WTC11 (cell line): ENCODE measurements around the gene ADGRG3. TPM values are rescaled to one million over a fixed set of nuclear protein-coding genes. Genes with fewer than 3 reads are reported as not detected.

Experiments
- ATAC-seq: fragments of 200-7000 bp; cut with Tn5 transposase; 2 replicates; pipeline ENCODE4 v1.10.0; 2021; ENCODE audit warnings: mild to moderate bottlenecking, moderate library complexity
- CTCF ChIA-PET: fragments of 300-600 bp; sonication (Branson Sonifier 250); formaldehyde crosslinking; loops from one replicate; lab custom pipeline; 2021; ENCODE audit warnings: antibody characterized with exemption; lab: Charles Lee
- POLR2A ChIA-PET: fragments of 350-600 bp; sonication (Branson Sonifier 250); formaldehyde crosslinking; loops from one replicate; lab custom pipeline; 2021; ENCODE audit warnings: antibody characterized with exemption; lab: Charles Lee
- DNase-seq: peaks from one replicate; pipeline ENCODE4 v3.0.0; 2021; ENCODE audit warnings: low spot score
- H3K27ac Mint-ChIP-seq: 2 replicates; pipeline ENCODE4 v1.8.0; 2021; ENCODE audit warnings: mixed read lengths
- H3K27me3 Mint-ChIP-seq: 2 replicates; pipeline ENCODE4 v1.8.0; 2021; ENCODE audit warnings: low read depth, mild to moderate bottlenecking, moderate library complexity, mixed read lengths
- H3K36me3 Mint-ChIP-seq: 2 replicates; pipeline ENCODE4 v1.8.0; 2021; ENCODE audit warnings: mixed read lengths
- H3K4me1 Mint-ChIP-seq: 2 replicates; pipeline ENCODE4 v1.8.0; 2022; ENCODE audit warnings: mixed read lengths
- H3K4me3 Mint-ChIP-seq: 2 replicates; pipeline ENCODE4 v1.8.0; 2021; ENCODE audit warnings: mild to moderate bottlenecking, moderate library complexity, mixed read lengths
- H3K9me3 Mint-ChIP-seq: 2 replicates; pipeline ENCODE4 v1.8.0; 2021; ENCODE audit warnings: mixed read lengths
- ELF4 ChIP-seq: sonication (generic); formaldehyde crosslinking; IDR thresholded peaks from 2 replicates; pipeline ENCODE4 v1.8.1; 2022; ENCODE audit warnings: low read depth, mild to moderate bottlenecking, moderate library complexity, missing genetic modification reagents
- GTF2I ChIP-seq: fragments of 250-450 bp; sonication (Bioruptor Pico); conservative IDR thresholded peaks from 2 replicates; pipeline ENCODE4 v1.4.0; 2021; ENCODE audit warnings: mild to moderate bottlenecking
- HMGA2 ChIP-seq: fragments of 250-450 bp; sonication (Bioruptor Pico); IDR thresholded peaks from 2 replicates; pipeline ENCODE4 v1.4.0; 2021; ENCODE audit warnings: mild to moderate bottlenecking, moderate library complexity
- JUN ChIP-seq: sonication (generic); formaldehyde crosslinking; IDR thresholded peaks from 2 replicates; pipeline ENCODE4 v1.8.0; 2023; ENCODE audit warnings: mild to moderate bottlenecking, missing genetic modification reagents
- MXD4 ChIP-seq: fragments of 250-450 bp; sonication (Bioruptor Pico); IDR thresholded peaks from 2 replicates; pipeline ENCODE4 v1.8.0; 2021; ENCODE audit warnings: mild to moderate bottlenecking, moderate library complexity, borderline replicate concordance
- NFATC4 ChIP-seq: fragments of 250-450 bp; sonication (Bioruptor Pico); IDR thresholded peaks from 2 replicates; pipeline ENCODE4 v1.9.0; 2021; ENCODE audit warnings: mild to moderate bottlenecking
- NFYB ChIP-seq: sonication (generic); formaldehyde crosslinking; conservative IDR thresholded peaks from 2 replicates; pipeline ENCODE4 v1.8.0; 2022; ENCODE audit warnings: low read depth, missing genetic modification reagents
- RELA ChIP-seq: sonication (generic); formaldehyde crosslinking; IDR thresholded peaks from 2 replicates; pipeline ENCODE4 v1.8.1; 2022; ENCODE audit warnings: missing genetic modification reagents, mild to moderate bottlenecking, borderline replicate concordance
- TCF7 ChIP-seq: sonication (generic); formaldehyde crosslinking; IDR thresholded peaks from 2 replicates; pipeline ENCODE4 v1.8.0; 2022; ENCODE audit warnings: mild to moderate bottlenecking, low read depth, missing genetic modification reagents, moderate library complexity
- TEAD4 ChIP-seq: sonication (generic); formaldehyde crosslinking; IDR thresholded peaks from 2 replicates; pipeline ENCODE4 v1.8.0; 2022; ENCODE audit warnings: mild to moderate bottlenecking, missing genetic modification reagents
- ZNF138 ChIP-seq: sonication (generic); formaldehyde crosslinking; conservative IDR thresholded peaks from 2 replicates; pipeline ENCODE4 v1.8.1; 2022; ENCODE audit warnings: mild to moderate bottlenecking, moderate library complexity, missing genetic modification reagents
- ZNF317 ChIP-seq: sonication (generic); formaldehyde crosslinking; IDR thresholded peaks from 2 replicates; pipeline ENCODE4 v1.8.1; 2023; ENCODE audit warnings: low read depth, mild to moderate bottlenecking, moderate library complexity, missing genetic modification reagents, borderline replicate concordance
- total RNA-seq: library from RNA; stranded (reverse); gene quantifications from 3 replicates; pipeline ENCODE4 v1.2.3, GENCODE V29; 2021
- TF ChIP-seq, protein P1 (sequence below): sonication (generic); formaldehyde crosslinking; IDR thresholded peaks from 2 replicates; pipeline ENCODE4 v1.8.1; 2023; ENCODE audit warnings: mild to moderate bottlenecking, missing genetic modification reagents
- TF ChIP-seq, protein P2 (sequence below): sonication (generic); formaldehyde crosslinking; IDR thresholded peaks from 2 replicates; pipeline ENCODE4 v1.8.0; 2023; ENCODE audit warnings: missing genetic modification reagents
- TF ChIP-seq, protein P3 (sequence below): sonication (generic); formaldehyde crosslinking; IDR thresholded peaks from 2 replicates; pipeline ENCODE4 v1.8.1; 2022; ENCODE audit warnings: low read depth, mild to moderate bottlenecking, moderate library complexity, missing genetic modification reagents, borderline replicate concordance
- TF ChIP-seq, protein P4 (sequence below): sonication (generic); formaldehyde crosslinking; conservative IDR thresholded peaks from 2 replicates; pipeline ENCODE4 v1.8.1; 2022; ENCODE audit warnings: mild to moderate bottlenecking, missing genetic modification reagents
- TF ChIP-seq, protein P5 (sequence below): sonication (generic); formaldehyde crosslinking; IDR thresholded peaks from 2 replicates; pipeline ENCODE4 v1.8.0; 2022; ENCODE audit warnings: missing genetic modification reagents

The ADGRG3 gene
- total RNA-seq, 1 experiment from 2014 or later = 0.44 TPM

DNA sequence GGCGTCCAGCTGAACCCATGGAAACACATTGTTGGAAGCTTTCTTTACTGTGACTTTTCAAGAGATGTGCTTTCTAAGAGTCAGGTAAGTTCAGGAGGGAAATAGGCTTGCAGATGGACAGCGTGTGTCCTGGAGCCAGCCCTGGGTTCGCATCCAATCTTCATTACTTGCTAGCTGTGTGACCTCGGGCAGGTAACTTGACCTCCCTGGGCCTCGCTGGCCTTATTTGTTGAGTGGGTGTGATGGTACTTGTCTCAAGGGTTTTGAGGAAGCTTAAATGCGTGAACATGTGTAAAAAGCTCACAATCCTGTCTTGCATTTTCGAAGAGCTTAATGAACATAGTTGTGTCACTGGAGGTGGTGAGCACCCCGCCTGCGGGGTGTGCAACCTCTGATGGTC is 27.9 kb upstream of the ADGRG3 start (continued):
- TF ChIP-seq TCF7 (CRISPR knock-in tag) = no peak
- TF ChIP-seq, protein P1, sequence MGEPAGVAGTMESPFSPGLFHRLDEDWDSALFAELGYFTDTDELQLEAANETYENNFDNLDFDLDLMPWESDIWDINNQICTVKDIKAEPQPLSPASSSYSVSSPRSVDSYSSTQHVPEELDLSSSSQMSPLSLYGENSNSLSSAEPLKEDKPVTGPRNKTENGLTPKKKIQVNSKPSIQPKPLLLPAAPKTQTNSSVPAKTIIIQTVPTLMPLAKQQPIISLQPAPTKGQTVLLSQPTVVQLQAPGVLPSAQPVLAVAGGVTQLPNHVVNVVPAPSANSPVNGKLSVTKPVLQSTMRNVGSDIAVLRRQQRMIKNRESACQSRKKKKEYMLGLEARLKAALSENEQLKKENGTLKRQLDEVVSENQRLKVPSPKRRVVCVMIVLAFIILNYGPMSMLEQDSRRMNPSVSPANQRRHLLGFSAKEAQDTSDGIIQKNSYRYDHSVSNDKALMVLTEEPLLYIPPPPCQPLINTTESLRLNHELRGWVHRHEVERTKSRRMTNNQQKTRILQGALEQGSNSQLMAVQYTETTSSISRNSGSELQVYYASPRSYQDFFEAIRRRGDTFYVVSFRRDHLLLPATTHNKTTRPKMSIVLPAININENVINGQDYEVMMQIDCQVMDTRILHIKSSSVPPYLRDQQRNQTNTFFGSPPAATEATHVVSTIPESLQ (CRISPR knock-in tag) = no peak
- TF ChIP-seq, all 79 proteins: peak for 0

DNA sequence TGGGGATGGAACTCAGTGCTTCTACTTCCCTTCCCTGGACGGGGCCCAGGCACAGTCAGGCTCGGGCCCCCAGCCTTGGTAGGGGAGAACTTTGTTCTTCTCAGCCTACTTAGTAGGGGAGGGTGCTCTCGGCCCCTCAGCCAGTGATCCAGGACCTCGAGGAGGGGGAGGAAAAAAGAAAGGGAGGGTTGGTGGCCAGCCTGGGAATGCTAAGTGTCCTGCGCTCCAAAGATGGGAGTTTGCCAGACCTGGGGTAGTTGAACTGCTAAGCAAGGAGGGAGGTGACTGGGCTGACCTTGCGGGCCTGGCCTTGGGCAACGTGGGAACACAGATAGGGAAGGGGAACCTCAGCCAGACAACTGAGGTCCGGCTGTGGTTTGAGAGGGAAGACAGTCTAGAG is 27.5 kb upstream of the ADGRG3 start:
- H3K36me3 Mint-ChIP-seq = no peaks in the 10 kb centered on the region
- H3K27me3 Mint-ChIP-seq = peaks cover 7% of the 10 kb centered on the region; the same call in 1 of the 2 replicates
- no peak for ATAC-seq
- ChIA-PET POLR2A (no interaction called here), CTCF (interaction anchor here (1.0 to 2.0 kb wide), 3 partner anchors 40 to 392 kb away, joined by 3 to 7 read pairs (median 6); no protein-coding TSS in a partner anchor)
- no peak overlapping the region for H3K27ac Mint-ChIP-seq
- TF ChIP-seq ZNF138 (CRISPR knock-in tag) = no peak
- no peak overlapping the region for H3K4me3 Mint-ChIP-seq
- no peaks in the 10 kb centered on the region for H3K9me3 Mint-ChIP-seq
- no peaks in the 10 kb centered on the region for H3K4me1 Mint-ChIP-seq
- no peak for DNase-seq

DNA sequence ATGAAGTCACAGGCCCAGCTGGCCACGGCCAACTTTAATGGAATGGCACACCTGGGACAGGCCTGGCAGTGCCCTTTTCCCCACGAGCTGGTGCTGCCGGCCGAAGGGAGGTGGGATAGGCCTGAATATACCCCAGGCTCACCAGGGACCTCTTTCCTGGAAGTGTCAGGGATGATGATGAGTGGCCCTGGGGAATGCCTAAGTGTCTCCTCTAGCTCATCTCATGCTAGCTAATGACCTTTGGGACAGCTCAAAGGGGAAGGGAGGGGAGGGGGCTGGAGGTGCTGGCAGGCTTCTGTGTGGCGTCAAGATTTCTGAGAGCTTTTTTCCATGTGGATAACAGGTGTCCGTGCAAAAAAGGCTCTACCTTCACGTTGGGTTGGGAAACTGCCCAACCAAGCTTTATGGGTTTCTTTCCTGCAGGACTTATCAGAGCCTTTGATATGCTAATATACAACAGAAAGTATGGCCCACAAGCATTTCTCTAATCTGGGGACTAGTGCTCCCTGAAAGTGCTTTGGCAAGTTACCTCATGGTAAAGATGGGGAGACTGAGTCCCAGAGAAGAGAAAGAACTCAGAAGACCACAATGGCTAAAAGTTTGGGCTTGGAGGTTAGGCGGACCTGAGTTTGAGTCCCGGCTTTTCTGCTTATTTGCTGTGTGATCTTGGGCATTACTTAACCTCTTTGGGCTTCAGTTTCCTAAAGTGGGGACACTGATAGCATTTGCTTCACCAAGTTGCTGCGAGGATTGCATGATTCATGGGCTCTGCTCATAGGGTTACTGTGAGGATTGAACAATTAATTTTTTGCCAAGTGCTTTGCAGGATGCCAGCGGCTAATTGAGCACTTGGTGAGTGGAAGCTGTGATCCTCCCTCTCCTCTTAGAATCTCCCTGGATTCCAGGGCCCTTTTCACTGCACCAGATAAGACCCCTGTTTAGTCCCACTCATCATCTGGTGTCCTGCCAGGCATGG is 25.7 kb upstream of the ADGRG3 start:
- TF ChIP-seq RELA (CRISPR knock-in tag) (no peak), ZNF317 (CRISPR knock-in tag) (no peak), JUN (CRISPR knock-in tag) (no peak), TCF7 (CRISPR knock-in tag) (no peak), MXD4 (CRISPR knock-in tag) (no peak), GTF2I (CRISPR knock-in tag) (no peak), ELF4 (CRISPR knock-in tag) (no peak), NFATC4 (CRISPR knock-in tag) (no peak), TEAD4 (CRISPR knock-in tag) (no peak), HMGA2 (CRISPR knock-in tag) (no peak), ZNF138 (CRISPR knock-in tag) (no peak), NFYB (CRISPR knock-in tag) (no peak)
- TF ChIP-seq, protein P2, sequence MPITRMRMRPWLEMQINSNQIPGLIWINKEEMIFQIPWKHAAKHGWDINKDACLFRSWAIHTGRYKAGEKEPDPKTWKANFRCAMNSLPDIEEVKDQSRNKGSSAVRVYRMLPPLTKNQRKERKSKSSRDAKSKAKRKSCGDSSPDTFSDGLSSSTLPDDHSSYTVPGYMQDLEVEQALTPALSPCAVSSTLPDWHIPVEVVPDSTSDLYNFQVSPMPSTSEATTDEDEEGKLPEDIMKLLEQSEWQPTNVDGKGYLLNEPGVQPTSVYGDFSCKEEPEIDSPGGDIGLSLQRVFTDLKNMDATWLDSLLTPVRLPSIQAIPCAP (CRISPR knock-in tag) = no peak
- TF ChIP-seq, protein P3, sequence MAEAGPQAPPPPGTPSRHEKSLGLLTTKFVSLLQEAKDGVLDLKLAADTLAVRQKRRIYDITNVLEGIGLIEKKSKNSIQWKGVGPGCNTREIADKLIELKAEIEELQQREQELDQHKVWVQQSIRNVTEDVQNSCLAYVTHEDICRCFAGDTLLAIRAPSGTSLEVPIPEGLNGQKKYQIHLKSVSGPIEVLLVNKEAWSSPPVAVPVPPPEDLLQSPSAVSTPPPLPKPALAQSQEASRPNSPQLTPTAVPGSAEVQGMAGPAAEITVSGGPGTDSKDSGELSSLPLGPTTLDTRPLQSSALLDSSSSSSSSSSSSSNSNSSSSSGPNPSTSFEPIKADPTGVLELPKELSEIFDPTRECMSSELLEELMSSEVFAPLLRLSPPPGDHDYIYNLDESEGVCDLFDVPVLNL (CRISPR knock-in tag) = no peak
- TF ChIP-seq, protein P4, sequence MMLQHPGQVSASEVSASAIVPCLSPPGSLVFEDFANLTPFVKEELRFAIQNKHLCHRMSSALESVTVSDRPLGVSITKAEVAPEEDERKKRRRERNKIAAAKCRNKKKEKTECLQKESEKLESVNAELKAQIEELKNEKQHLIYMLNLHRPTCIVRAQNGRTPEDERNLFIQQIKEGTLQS (CRISPR knock-in tag) = no peak
- TF ChIP-seq, protein P5, sequence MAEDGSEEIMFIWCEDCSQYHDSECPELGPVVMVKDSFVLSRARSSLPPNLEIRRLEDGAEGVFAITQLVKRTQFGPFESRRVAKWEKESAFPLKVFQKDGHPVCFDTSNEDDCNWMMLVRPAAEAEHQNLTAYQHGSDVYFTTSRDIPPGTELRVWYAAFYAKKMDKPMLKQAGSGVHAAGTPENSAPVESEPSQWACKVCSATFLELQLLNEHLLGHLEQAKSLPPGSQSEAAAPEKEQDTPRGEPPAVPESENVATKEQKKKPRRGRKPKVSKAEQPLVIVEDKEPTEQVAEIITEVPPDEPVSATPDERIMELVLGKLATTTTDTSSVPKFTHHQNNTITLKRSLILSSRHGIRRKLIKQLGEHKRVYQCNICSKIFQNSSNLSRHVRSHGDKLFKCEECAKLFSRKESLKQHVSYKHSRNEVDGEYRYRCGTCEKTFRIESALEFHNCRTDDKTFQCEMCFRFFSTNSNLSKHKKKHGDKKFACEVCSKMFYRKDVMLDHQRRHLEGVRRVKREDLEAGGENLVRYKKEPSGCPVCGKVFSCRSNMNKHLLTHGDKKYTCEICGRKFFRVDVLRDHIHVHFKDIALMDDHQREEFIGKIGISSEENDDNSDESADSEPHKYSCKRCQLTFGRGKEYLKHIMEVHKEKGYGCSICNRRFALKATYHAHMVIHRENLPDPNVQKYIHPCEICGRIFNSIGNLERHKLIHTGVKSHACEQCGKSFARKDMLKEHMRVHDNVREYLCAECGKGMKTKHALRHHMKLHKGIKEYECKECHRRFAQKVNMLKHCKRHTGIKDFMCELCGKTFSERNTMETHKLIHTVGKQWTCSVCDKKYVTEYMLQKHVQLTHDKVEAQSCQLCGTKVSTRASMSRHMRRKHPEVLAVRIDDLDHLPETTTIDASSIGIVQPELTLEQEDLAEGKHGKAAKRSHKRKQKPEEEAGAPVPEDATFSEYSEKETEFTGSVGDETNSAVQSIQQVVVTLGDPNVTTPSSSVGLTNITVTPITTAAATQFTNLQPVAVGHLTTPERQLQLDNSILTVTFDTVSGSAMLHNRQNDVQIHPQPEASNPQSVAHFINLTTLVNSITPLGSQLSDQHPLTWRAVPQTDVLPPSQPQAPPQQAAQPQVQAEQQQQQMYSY (CRISPR knock-in tag) = no peak
- no peak overlapping the region for H3K4me3 Mint-ChIP-seq

More for the DNA sequence above, 25.7 kb upstream of the ADGRG3 start:
- DNase-seq (no peak), ATAC-seq (no peak)
- no peaks in the 10 kb centered on the region for H3K36me3 Mint-ChIP-seq
- H3K27ac Mint-ChIP-seq = no peak overlapping the region
- no peaks in the 10 kb centered on the region for H3K4me1 Mint-ChIP-seq
- H3K9me3 Mint-ChIP-seq = no peaks in the 10 kb centered on the region
- ChIA-PET CTCF (interaction anchor here (2.0 kb wide), 2 partner anchors 42 to 66 kb away, joined by 6 to 7 read pairs; no protein-coding TSS in a partner anchor), POLR2A (no interaction called here)
- H3K27me3 Mint-ChIP-seq = peaks cover 3% of the 10 kb centered on the region; the same call in 1 of the 2 replicates
